ENCODE results near the gene SMCO2. TPM values are rescaled to one million over a fixed set of nuclear protein-coding genes. Genes with fewer than 3 reads are reported as not detected.

SMCO2 gene
- total and polyA plus RNA-seq, 9 donors = not detected

- Histone ChIP-seq H3K27ac (no peak overlapping the region), H3K4me1 (ENCODE audit: insufficient read depth) (peaks cover 4% of the 10 kb centered on the region), H3K4me3 (no peak overlapping the region), H3K36me3 (no peaks in the 10 kb centered on the region), H3K9me3 (no peaks in the 10 kb centered on the region), H3K27me3 (no peaks in the 10 kb centered on the region)
- WGBS, 3 donors = 62 to 72% (median 64%) methylated on average over 2 of the region's 2 CpGs
- TF ChIP-seq EP300 (IDR thresholded peaks at IDR 0.05) (no peak), CTCF (IDR thresholded peaks at IDR 0.05) (no peak), POLR2A (IDR thresholded peaks at IDR 0.05) (no peak)
- DNase-seq = no peak
- intact Hi-C loops (cut with DNase I) = loop anchor here (5.0 to 10.0 kb wide), 4 partner anchors 87 to 214 kb away; partner anchors contain the start of gene PPFIBP1 (in 3 of the 4)
These were observed 8.7 kb upstream of the SMCO2 start for GRCh38 chr12:27437839-27438238.

GRCh38 chr12:27447761-27448160, 1.2 kb downstream of the SMCO2 start:
- TF ChIP-seq EP300 (IDR thresholded peaks at IDR 0.05) = no peak
- TF ChIP-seq POLR2A (IDR thresholded peaks at IDR 0.05) = no peak
- no peak for TF ChIP-seq CTCF (IDR thresholded peaks at IDR 0.05)
- intact Hi-C loops (cut with DNase I) = no loop called here
- Histone ChIP-seq H3K27me3 (no peaks in the 10 kb centered on the region), H3K4me3 (no peak overlapping the region), H3K27ac (no peak overlapping the region), H3K9me3 (no peaks in the 10 kb centered on the region), H3K36me3 (no peaks in the 10 kb centered on the region), H3K4me1 (ENCODE audit: insufficient read depth) (no peaks in the 10 kb centered on the region)
- 82 to 88% (median 86%) methylated on average over 8 of the region's 8 CpGs for WGBS, 3 donors
- DNase-seq = no peak

GRCh38 chr12:27449026-27449425, 2.5 kb downstream of the SMCO2 start:
- intact Hi-C loops (cut with DNase I) = no loop called here
- Histone ChIP-seq H3K36me3 (no peaks in the 10 kb centered on the region), H3K9me3 (no peaks in the 10 kb centered on the region), H3K4me1 (ENCODE audit: insufficient read depth) (no peaks in the 10 kb centered on the region), H3K27ac (no peak overlapping the region), H3K27me3 (no peaks in the 10 kb centered on the region), H3K4me3 (no peak overlapping the region)
- TF ChIP-seq POLR2A (IDR thresholded peaks at IDR 0.05) = no peak
- no peak for TF ChIP-seq EP300 (IDR thresholded peaks at IDR 0.05)
- no peak for TF ChIP-seq CTCF (IDR thresholded peaks at IDR 0.05)
- DNase-seq = no peak
- 81 to 92% (median 84%) methylated on average over 6 of the region's 6 CpGs for WGBS, 3 donors

GRCh38 chr12:27449893-27450534, 3.5 kb downstream of the SMCO2 start:
- no peak for DNase-seq
- H3K36me3 ChIP-seq = no peaks in the 10 kb centered on the region
- H3K4me1 ChIP-seq (ENCODE audit: insufficient read depth) = no peaks in the 10 kb centered on the region
- TF ChIP-seq EP300 (IDR thresholded peaks at IDR 0.05) (no peak), POLR2A (IDR thresholded peaks at IDR 0.05) (no peak), CTCF (IDR thresholded peaks at IDR 0.05) (no peak)
- H3K9me3 ChIP-seq = no peaks in the 10 kb centered on the region
- H3K27ac ChIP-seq = no peak overlapping the region
- 90 to 98% (median 93%) methylated on average over 5 of the region's 5 CpGs for WGBS, 3 donors
- intact Hi-C loops (cut with DNase I) = no loop called here
- no peak overlapping the region for H3K4me3 ChIP-seq
- H3K27me3 ChIP-seq = no peaks in the 10 kb centered on the region
